PFSK-1 (cell line): ENCODE measurements around the gene PJVK.

Source experiments
- FOXP2 ChIP-seq: optimal IDR thresholded peaks from 2 replicates; pipeline ENCODE3; 2011; ENCODE audit warnings: borderline replicate concordance, control low read depth, inconsistent platforms; ENCODE audit not compliant: insufficient read depth; ENCODE audit errors: extremely low read length, extremely low read depth
- POLR2AphosphoS5 ChIP-seq: IDR thresholded peaks from 2 replicates; pipeline ENCODE4 v1.6.1; 2012; ENCODE audit warnings: low read depth, mild to moderate bottlenecking, control low read depth, low read length, moderate library complexity
- REST ChIP-seq, 2 experiments: IDR thresholded peaks; 2 replicates each; pipeline versions ENCODE4 v1.6.1 to v1.8.0; 2011 to 2012; ENCODE audit warnings: low read depth in 2 of 2, low read length in 2 of 2, control low read depth in 1 of 2, inconsistent platforms in 1 of 2, mild to moderate bottlenecking in 1 of 2, moderate library complexity in 1 of 2; ENCODE audit not compliant: insufficient read depth in 1 of 2
- SIN3A ChIP-seq: IDR thresholded peaks from 2 replicates; pipeline ENCODE4 v1.6.1; 2012; ENCODE audit warnings: mild to moderate bottlenecking, low read length, moderate library complexity, borderline replicate concordance; ENCODE audit not compliant: insufficient read depth
- TAF1 ChIP-seq: IDR thresholded peaks from 2 replicates; pipeline ENCODE4 v1.6.1; 2012; ENCODE audit warnings: low read length, control low read depth, borderline replicate concordance; ENCODE audit not compliant: insufficient read depth

GRCh38 chr2:178479275-178479616 is 28.1 kb downstream of the PJVK start:
- no peak for TF ChIP-seq TAF1
- no peak for TF ChIP-seq POLR2AphosphoS5
- TF ChIP-seq REST (IDR thresholded peaks at IDR 0.05; ENCODE audit: insufficient read depth in 1 of 2, low read depth in 2 of 2, low read length in 2 of 2): no peak
- no peak for TF ChIP-seq FOXP2
- no peak for TF ChIP-seq SIN3A
